ENCODE measurements around the gene RNF44.

Gene RNF44

GRCh38 chr5:176536902-176537553, at the start of gene RNF44:
Gene RNF44, minus strand, starts transcription at chr5:176537402. Its CDS starts 4,930 bp downstream, at chr5:176532472.
- peak; percentile 97 for DNase-seq (ENCODE audit: low read depth)

- DNase-seq (ENCODE audit: low read depth) = no peak
Measured at GRCh38 chr5:176583076-176583475, 45.9 kb upstream of the RNF44 start.

GRCh38 chr5:176581361-176581760, 44.2 kb upstream of the RNF44 start:
- DNase-seq (ENCODE audit: low read depth) = no peak

GRCh38 chr5:176579323-176579722, 42.1 kb upstream of the RNF44 start:
- peak; percentile 9 for DNase-seq (ENCODE audit: low read depth)

GRCh38 chr5:176578391-176578808, 41.2 kb upstream of the RNF44 start:
- peak; percentile 12 for DNase-seq (ENCODE audit: low read depth)

GRCh38 chr5:176577312-176578176, 40.3 kb upstream of the RNF44 start:
- DNase-seq (ENCODE audit: low read depth) = no peak

- DNase-seq (ENCODE audit: low read depth) = no peak
Measured at GRCh38 chr5:176575488-176576422, 38.6 kb upstream of the RNF44 start.

GRCh38 chr5:176575066-176575465, 37.9 kb upstream of the RNF44 start:
- no peak for DNase-seq (ENCODE audit: low read depth)

- no peak for DNase-seq (ENCODE audit: low read depth)
Measured at GRCh38 chr5:176574297-176574591, 37.0 kb upstream of the RNF44 start.

GRCh38 chr5:176573564-176574296, 36.5 kb upstream of the RNF44 start:
- DNase-seq (ENCODE audit: low read depth) = peak; percentile 21

GRCh38 chr5:176570044-176570443, 32.8 kb upstream of the RNF44 start:
- DNase-seq (ENCODE audit: low read depth) = peak; percentile 22

- DNase-seq (ENCODE audit: low read depth) = no peak
Measured at GRCh38 chr5:176568657-176569056, 31.5 kb upstream of the RNF44 start.

GRCh38 chr5:176565760-176566288, 28.6 kb upstream of the RNF44 start:
- DNase-seq (ENCODE audit: low read depth) = no peak

- no peak for DNase-seq (ENCODE audit: low read depth)
Measured at GRCh38 chr5:176564002-176564401, 26.8 kb upstream of the RNF44 start.

- DNase-seq (ENCODE audit: low read depth) = no peak
Measured at GRCh38 chr5:176562189-176562588, 25.0 kb upstream of the RNF44 start.

GRCh38 chr5:176561259-176561658, 24.1 kb upstream of the RNF44 start:
- no peak for DNase-seq (ENCODE audit: low read depth)

GRCh38 chr5:176560364-176560763, 23.2 kb upstream of the RNF44 start:
- DNase-seq (ENCODE audit: low read depth) = no peak

- no peak for DNase-seq (ENCODE audit: low read depth)
Measured at GRCh38 chr5:176559683-176560082, 22.5 kb upstream of the RNF44 start.

- no peak for DNase-seq (ENCODE audit: low read depth)
Measured at GRCh38 chr5:176557846-176558245, 20.6 kb upstream of the RNF44 start.

- no peak for DNase-seq (ENCODE audit: low read depth)
Measured at GRCh38 chr5:176553260-176554085, 16.3 kb upstream of the RNF44 start.

All from fibroblast of gingiva (primary cell).